GM10248 (cell line): ENCODE measurements around the gene FASN.
A peak's percentile ranks its signal among the peaks of the same experiment; 100 is the strongest.

Experiments used
- CTCF ChIA-PET: fragments of 300-600 bp; sonication (Branson Sonifier 250); formaldehyde crosslinking; extraction: SDS; loops from one replicate; lab custom pipeline; 2021; ENCODE audit warnings: antibody characterized with exemption; lab: Yijun Ruan, JAX
- POLR2A ChIA-PET: fragments of 350-650 bp; sonication (Branson Sonifier 250); formaldehyde crosslinking; extraction: SDS; loops from one replicate; lab custom pipeline; 2020; ENCODE audit warnings: antibody characterized with exemption; lab: Yijun Ruan, JAX
- DNase-seq: peaks from one replicate; pipeline ENCODE4 v3.0.0; 2012; ENCODE audit errors: extremely low spot score
- CTCF ChIP-seq: IDR thresholded peaks from 2 replicates; pipeline ENCODE4 v1.5.1; 2012; ENCODE audit warnings: mild to moderate bottlenecking, low read depth; ENCODE audit errors: extremely low read depth, missing control alignments, control extremely low read depth

The FASN gene

GRCh38 chr17:82052638-82053059 is 45.4 kb downstream of the FASN start:
- ChIA-PET CTCF (interaction anchor here (0.9 to 1.3 kb wide), 2 partner anchors 21 to 22 kb away, joined by 3 to 4 read pairs; no protein-coding TSS in a partner anchor), POLR2A (interaction anchor here (0.5 to 0.9 kb wide), 2 partner anchors 8 to 15 kb away, joined by 3 to 4 read pairs; partner anchors contain the start of gene DCXR)
- no peak for TF ChIP-seq CTCF
- no peak for DNase-seq

- CTCF ChIA-PET = interaction anchor here (0.9 to 3.0 kb wide), 2 partner anchors 21 to 22 kb away, joined by 4 to 14 read pairs; partner anchors contain the start of gene RAC3
- TF ChIP-seq CTCF = no peak
- POLR2A ChIA-PET = interaction anchor here (0.6 to 1.0 kb wide), 3 partner anchors 10 to 14 kb away, joined by 3 to 4 read pairs (median 3); partner anchors contain the start of gene DCXR
- peak; percentile 94 for DNase-seq
These were observed 46.0 kb downstream of the FASN start, which contains the start of the genes GPS1 and RFNG for GRCh38 chr17:82051776-82052637. GPS1 (plus strand) TSS chr17:82051898; CDS start chr17:82051932, 34 bp downstream. RFNG (minus strand) TSS chr17:82051811; CDS start chr17:82051766, 45 bp downstream.

- ChIA-PET POLR2A (interaction anchor here (1.0 to 1.8 kb wide), 2 partner anchors 13 kb away, joined by 3 to 5 read pairs; partner anchors contain the start of gene DCXR), CTCF (interaction anchor here (1.2 to 3.0 kb wide), 5 partner anchors 13 to 155 kb away, joined by 4 to 15 read pairs (median 5); partner anchors contain the start of genes DCXR, DUS1L and RAC3)
- no peak for DNase-seq
- TF ChIP-seq CTCF = no peak
These were observed 47.0 kb downstream of the FASN start for GRCh38 chr17:82050761-82051641.

GRCh38 chr17:82050152-82050760 is 47.8 kb downstream of the FASN start:
- CTCF ChIA-PET = interaction anchor here (0.9 to 3.0 kb wide), 6 partner anchors 10 to 156 kb away, joined by 3 to 15 read pairs (median 5); partner anchors contain the start of genes DCXR, DUS1L and RAC3
- TF ChIP-seq CTCF = no peak
- POLR2A ChIA-PET = interaction anchor here (0.6 to 1.8 kb wide), 2 partner anchors 13 to 400 kb away, joined by 3 to 5 read pairs; partner anchors contain the start of gene DCXR
- DNase-seq = no peak

- POLR2A ChIA-PET = interaction anchor here (1.8 kb wide), 1 partner anchor 12 kb away, joined by 5 read pairs; the partner anchor contains the start of gene DCXR
- CTCF ChIA-PET = interaction anchor here (0.9 to 3.0 kb wide), 6 partner anchors 11 to 156 kb away, joined by 3 to 15 read pairs (median 5); partner anchors contain the start of genes DCXR, DUS1L and RAC3
- TF ChIP-seq CTCF = no peak
- no peak for DNase-seq
These were observed 48.5 kb downstream of the FASN start for GRCh38 chr17:82049521-82049971.
